Measurements from ENCODE around the gene OSTN. TPM values are rescaled to one million over a fixed set of nuclear protein-coding genes. Genes with fewer than 3 reads are reported as not detected.
"Not testable (repeated sequence)": the region's sequence is repeated elsewhere in the genome, so short reads cannot be mapped to it uniquely, and the experiment has no call there.

The OSTN gene
- total and polyA plus RNA-seq, 2 donors (not counting 1 experiment from before 2014, with no cell fraction given): not detected

DNA sequence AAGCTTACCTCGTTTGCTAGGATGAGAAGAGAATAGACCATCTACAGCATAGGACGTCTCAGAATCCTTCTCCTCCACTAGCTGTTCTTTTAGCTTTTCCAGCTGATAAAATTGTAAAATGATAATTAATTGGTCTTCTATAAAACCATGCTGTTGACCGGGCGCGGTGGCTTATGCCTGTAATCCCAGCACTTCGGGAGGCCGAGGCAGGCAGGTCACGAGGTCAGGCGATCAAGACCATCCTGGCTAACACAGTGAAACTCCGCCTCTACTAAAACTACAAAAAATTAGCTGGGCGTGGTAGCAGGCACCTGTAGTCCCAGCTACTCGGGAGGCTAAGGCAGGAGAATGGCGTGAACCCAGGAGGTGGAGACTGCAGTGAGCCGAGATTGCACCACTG lies 76.2 kb downstream of the OSTN start:
- ChIA-PET POLR2A (interaction anchor here (1.3 kb wide), 1 partner anchor 26 kb away, joined by 3 read pairs; no protein-coding TSS in a partner anchor), CTCF (interaction anchor here (1.2 to 1.4 kb wide), 2 partner anchors 9 to 14 kb away, joined by 3 to 4 read pairs; no protein-coding TSS in a partner anchor)
- Histone ChIP-seq H3K4me3 (ENCODE audit: control extremely low read depth in 1 of 5, extremely low read depth in 1 of 5, insufficient read depth in 1 of 5, low read depth in 2 of 5, low read length in 4 of 5) (peak overlapping the region in 2 of 5 experiments; percentile 1 to 28), H3K4me1 (ENCODE audit: control insufficient read depth in 2 of 2, insufficient read depth in 2 of 2, low read length in 2 of 2) (peaks cover 7 to 10% of the 10 kb centered on the region in 2 donors)
- ATAC-seq (ENCODE audit: low read depth); H3K27ac ChIP-seq (ENCODE audit: low read length in 2 of 2); H3K9me3 Mint-ChIP-seq (ENCODE audit: insufficient read depth); H4K20me1 ChIP-seq (ENCODE audit: control insufficient read depth, insufficient read depth, low read length, poor library complexity, severe bottlenecking); H3K9me3 ChIP-seq (ENCODE audit: control extremely low read depth in 1 of 3, control insufficient read depth in 2 of 3, insufficient read depth in 1 of 3, low read length in 2 of 3); H3K27me3 ChIP-seq (replicated peaks in 1 of 4; ENCODE audit: control extremely low read depth in 1 of 4, control insufficient read depth in 3 of 4, insufficient read depth in 4 of 4, low read length in 3 of 4); H3K79me2 ChIP-seq (ENCODE audit: control insufficient read depth, insufficient read depth, low read length); DNase-seq; H2AFZ ChIP-seq (ENCODE audit: insufficient read depth, low read depth, low read length, poor library complexity, severe bottlenecking); H3K9ac ChIP-seq (ENCODE audit: low read length); H3K27me3 Mint-ChIP-seq; H3K4me2 ChIP-seq (replicated peaks; ENCODE audit: low read depth, low read length, poor library complexity, severe bottlenecking); H3K36me3 ChIP-seq (replicated peaks in 1 of 2; ENCODE audit: control extremely low read depth in 1 of 2, control insufficient read depth in 1 of 2, extremely low read depth in 1 of 2, insufficient read depth in 2 of 2, low read length in 1 of 2); intact Hi-C loops (cut with micrococcal nuclease): not testable (repeated sequence)
- H3K4me1 Mint-ChIP-seq: peaks cover 20% of the 10 kb centered on the region
- WGBS (ENCODE audit: insufficient coverage): 98% methylated on average over 8 of the region's 14 CpGs
- peak overlapping the region; percentile 47 for H3K4me3 Mint-ChIP-seq
- H3K27ac Mint-ChIP-seq: peak overlapping the region; percentile 6

GRCh38 chr3:191275751-191276150 lies 76.7 kb downstream of the OSTN start:
- DNase-seq (no peak), ATAC-seq (ENCODE audit: low read depth) (no peak)
- H3K9me3 ChIP-seq (ENCODE audit: control extremely low read depth in 1 of 3, control insufficient read depth in 2 of 3, insufficient read depth in 1 of 3, low read length in 2 of 3): peaks cover 0 to 3% (median 0%) of the 10 kb centered on the region in 3 donors
- peak overlapping the region in 1 of 5 experiments; percentile 1 for H3K4me3 ChIP-seq (ENCODE audit: control extremely low read depth in 1 of 5, extremely low read depth in 1 of 5, insufficient read depth in 1 of 5, low read depth in 2 of 5, low read length in 4 of 5)
- H2AFZ ChIP-seq (ENCODE audit: insufficient read depth, low read depth, low read length, poor library complexity, severe bottlenecking): peak overlapping the region; percentile 23
- no peaks in the 10 kb centered on the region for H3K79me2 ChIP-seq (ENCODE audit: control insufficient read depth, insufficient read depth, low read length)
- intact Hi-C loops (cut with micrococcal nuclease): no loop called here
- H3K9ac ChIP-seq (ENCODE audit: low read length): no peak overlapping the region
- H3K4me1 ChIP-seq (ENCODE audit: control insufficient read depth in 2 of 2, insufficient read depth in 2 of 2, low read length in 2 of 2): peaks cover 1 to 6% of the 10 kb centered on the region in 2 donors
- ChIA-PET CTCF (interaction anchor here (0.6 to 1.4 kb wide), 2 partner anchors 8 kb away, joined by 3 read pairs; no protein-coding TSS in a partner anchor), POLR2A (interaction anchor here (1.3 kb wide), 1 partner anchor 25 kb away, joined by 3 read pairs; no protein-coding TSS in a partner anchor)
- Mint-ChIP-seq H3K9me3 (ENCODE audit: insufficient read depth) (peaks cover 2% of the 10 kb centered on the region), H3K27me3 (no peaks in the 10 kb centered on the region), H3K4me1 (peaks cover 16% of the 10 kb centered on the region), H3K4me3 (no peak overlapping the region), H3K27ac (no peak overlapping the region)
- no peaks in the 10 kb centered on the region for H4K20me1 ChIP-seq (ENCODE audit: control insufficient read depth, insufficient read depth, low read length, poor library complexity, severe bottlenecking)
- no peak overlapping the region for H3K27ac ChIP-seq (ENCODE audit: low read length in 2 of 2)
- no peak for TF ChIP-seq EZH2 (IDR thresholded peaks at IDR 0.05; ENCODE audit: borderline replicate concordance, insufficient read depth, low read depth, low read length, poor library complexity, severe bottlenecking)
- TF ChIP-seq, protein P1, sequence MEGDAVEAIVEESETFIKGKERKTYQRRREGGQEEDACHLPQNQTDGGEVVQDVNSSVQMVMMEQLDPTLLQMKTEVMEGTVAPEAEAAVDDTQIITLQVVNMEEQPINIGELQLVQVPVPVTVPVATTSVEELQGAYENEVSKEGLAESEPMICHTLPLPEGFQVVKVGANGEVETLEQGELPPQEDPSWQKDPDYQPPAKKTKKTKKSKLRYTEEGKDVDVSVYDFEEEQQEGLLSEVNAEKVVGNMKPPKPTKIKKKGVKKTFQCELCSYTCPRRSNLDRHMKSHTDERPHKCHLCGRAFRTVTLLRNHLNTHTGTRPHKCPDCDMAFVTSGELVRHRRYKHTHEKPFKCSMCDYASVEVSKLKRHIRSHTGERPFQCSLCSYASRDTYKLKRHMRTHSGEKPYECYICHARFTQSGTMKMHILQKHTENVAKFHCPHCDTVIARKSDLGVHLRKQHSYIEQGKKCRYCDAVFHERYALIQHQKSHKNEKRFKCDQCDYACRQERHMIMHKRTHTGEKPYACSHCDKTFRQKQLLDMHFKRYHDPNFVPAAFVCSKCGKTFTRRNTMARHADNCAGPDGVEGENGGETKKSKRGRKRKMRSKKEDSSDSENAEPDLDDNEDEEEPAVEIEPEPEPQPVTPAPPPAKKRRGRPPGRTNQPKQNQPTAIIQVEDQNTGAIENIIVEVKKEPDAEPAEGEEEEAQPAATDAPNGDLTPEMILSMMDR (IDR thresholded peaks at IDR 0.05): no peak
- no peak overlapping the region for H3K4me2 ChIP-seq (replicated peaks; ENCODE audit: low read depth, low read length, poor library complexity, severe bottlenecking)
- H3K36me3 ChIP-seq (replicated peaks in 1 of 2; ENCODE audit: control extremely low read depth in 1 of 2, control insufficient read depth in 1 of 2, extremely low read depth in 1 of 2, insufficient read depth in 2 of 2, low read length in 1 of 2): no peaks in the 10 kb centered on the region
- H3K27me3 ChIP-seq (replicated peaks in 1 of 4; ENCODE audit: control extremely low read depth in 1 of 4, control insufficient read depth in 3 of 4, insufficient read depth in 4 of 4, low read length in 3 of 4): no peaks in the 10 kb centered on the region

All from B cell (primary cell).